Measurements from ENCODE around the gene CALY.

The CALY gene

GRCh38 chr10:133355266-133355665, 18.6 kb upstream of the CALY start:
- Histone ChIP-seq H3K9me3 (ENCODE audit: insufficient read depth, low read length) (no peaks in the 10 kb centered on the region), H3K79me2 (ENCODE audit: insufficient read depth, low read length) (no peaks in the 10 kb centered on the region), H3K27me3 (ENCODE audit: low read length) (no peaks in the 10 kb centered on the region), H2AFZ (ENCODE audit: low read depth, low read length, severe bottlenecking) (no peak overlapping the region), H3F3A (ENCODE audit: insufficient read depth) (no peaks in the 10 kb centered on the region), H3K27ac (ENCODE audit: low read depth, low read length) (no peak overlapping the region), H3K4me2 (ENCODE audit: low read depth, low read length, poor library complexity, severe bottlenecking) (no peak overlapping the region), H3K9ac (ENCODE audit: low read length) (no peak overlapping the region), H3K36me3 (ENCODE audit: low read length) (no peaks in the 10 kb centered on the region), H3K9me2 (replicated peaks; ENCODE audit: insufficient read depth, low read length) (no peaks in the 10 kb centered on the region), H4K20me1 (ENCODE audit: low read depth, low read length) (no peaks in the 10 kb centered on the region), H3K4me3 (ENCODE audit: insufficient read depth, low read length, poor library complexity, severe bottlenecking) (no peak overlapping the region)
- TF ChIP-seq EZH2phosphoT487 (conservative IDR thresholded peaks at IDR 0.05; ENCODE audit: low read length) = no peak
- TF ChIP-seq, protein P1, sequence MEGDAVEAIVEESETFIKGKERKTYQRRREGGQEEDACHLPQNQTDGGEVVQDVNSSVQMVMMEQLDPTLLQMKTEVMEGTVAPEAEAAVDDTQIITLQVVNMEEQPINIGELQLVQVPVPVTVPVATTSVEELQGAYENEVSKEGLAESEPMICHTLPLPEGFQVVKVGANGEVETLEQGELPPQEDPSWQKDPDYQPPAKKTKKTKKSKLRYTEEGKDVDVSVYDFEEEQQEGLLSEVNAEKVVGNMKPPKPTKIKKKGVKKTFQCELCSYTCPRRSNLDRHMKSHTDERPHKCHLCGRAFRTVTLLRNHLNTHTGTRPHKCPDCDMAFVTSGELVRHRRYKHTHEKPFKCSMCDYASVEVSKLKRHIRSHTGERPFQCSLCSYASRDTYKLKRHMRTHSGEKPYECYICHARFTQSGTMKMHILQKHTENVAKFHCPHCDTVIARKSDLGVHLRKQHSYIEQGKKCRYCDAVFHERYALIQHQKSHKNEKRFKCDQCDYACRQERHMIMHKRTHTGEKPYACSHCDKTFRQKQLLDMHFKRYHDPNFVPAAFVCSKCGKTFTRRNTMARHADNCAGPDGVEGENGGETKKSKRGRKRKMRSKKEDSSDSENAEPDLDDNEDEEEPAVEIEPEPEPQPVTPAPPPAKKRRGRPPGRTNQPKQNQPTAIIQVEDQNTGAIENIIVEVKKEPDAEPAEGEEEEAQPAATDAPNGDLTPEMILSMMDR (IDR thresholded peaks at IDR 0.05; ENCODE audit: insufficient read depth, low read length, poor library complexity, severe bottlenecking) = no peak

DNA sequence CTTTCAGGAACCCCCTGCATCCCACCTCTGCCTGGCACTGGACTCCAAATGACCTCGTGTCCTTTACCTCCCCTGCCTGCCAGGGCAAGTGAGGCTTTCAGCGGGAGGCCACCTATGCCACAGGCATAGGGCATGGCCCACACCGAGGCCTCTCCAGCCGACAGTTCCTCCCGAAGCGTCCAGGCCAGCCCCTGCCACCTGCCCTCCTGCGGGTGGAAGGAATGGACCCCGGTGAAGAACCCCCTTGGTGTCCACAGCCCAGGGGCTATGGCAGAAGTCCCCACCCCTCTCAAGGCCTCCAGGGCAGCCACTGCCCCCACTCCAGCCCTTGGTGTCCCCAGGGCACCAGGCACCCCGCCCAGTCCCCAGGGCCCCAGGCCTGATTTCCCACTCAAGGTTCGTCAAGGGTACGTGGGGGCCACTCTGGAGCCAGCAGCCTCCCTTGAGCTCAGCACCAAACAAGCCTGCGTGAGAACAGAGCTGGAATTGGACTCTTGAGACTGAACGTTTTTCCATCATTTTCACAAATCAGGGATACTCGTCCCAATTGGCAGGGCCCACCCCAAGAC, 18.1 kb upstream of the CALY start:
- no peaks in the 10 kb centered on the region for H3K36me3 ChIP-seq (ENCODE audit: low read length)
- no peaks in the 10 kb centered on the region for H3K9me3 ChIP-seq (ENCODE audit: insufficient read depth, low read length)
- H3K4me3 ChIP-seq (ENCODE audit: insufficient read depth, low read length, poor library complexity, severe bottlenecking) = no peak overlapping the region
- no peak overlapping the region for H3K9ac ChIP-seq (ENCODE audit: low read length)
- H3K9me2 ChIP-seq (replicated peaks; ENCODE audit: insufficient read depth, low read length) = no peaks in the 10 kb centered on the region
- TF ChIP-seq, protein P1 (IDR thresholded peaks at IDR 0.05; ENCODE audit: insufficient read depth, low read length, poor library complexity, severe bottlenecking) = no peak
- no peak for TF ChIP-seq EZH2phosphoT487 (conservative IDR thresholded peaks at IDR 0.05; ENCODE audit: low read length)
- H3K4me2 ChIP-seq (ENCODE audit: low read depth, low read length, poor library complexity, severe bottlenecking) = no peak overlapping the region
- no peak overlapping the region for H3K27ac ChIP-seq (ENCODE audit: low read depth, low read length)
- no peaks in the 10 kb centered on the region for H3K79me2 ChIP-seq (ENCODE audit: insufficient read depth, low read length)
- no peak overlapping the region for H2AFZ ChIP-seq (ENCODE audit: low read depth, low read length, severe bottlenecking)
- no peaks in the 10 kb centered on the region for H4K20me1 ChIP-seq (ENCODE audit: low read depth, low read length)
- no peaks in the 10 kb centered on the region for H3F3A ChIP-seq (ENCODE audit: insufficient read depth)
- H3K27me3 ChIP-seq (ENCODE audit: low read length) = no peaks in the 10 kb centered on the region

DNA sequence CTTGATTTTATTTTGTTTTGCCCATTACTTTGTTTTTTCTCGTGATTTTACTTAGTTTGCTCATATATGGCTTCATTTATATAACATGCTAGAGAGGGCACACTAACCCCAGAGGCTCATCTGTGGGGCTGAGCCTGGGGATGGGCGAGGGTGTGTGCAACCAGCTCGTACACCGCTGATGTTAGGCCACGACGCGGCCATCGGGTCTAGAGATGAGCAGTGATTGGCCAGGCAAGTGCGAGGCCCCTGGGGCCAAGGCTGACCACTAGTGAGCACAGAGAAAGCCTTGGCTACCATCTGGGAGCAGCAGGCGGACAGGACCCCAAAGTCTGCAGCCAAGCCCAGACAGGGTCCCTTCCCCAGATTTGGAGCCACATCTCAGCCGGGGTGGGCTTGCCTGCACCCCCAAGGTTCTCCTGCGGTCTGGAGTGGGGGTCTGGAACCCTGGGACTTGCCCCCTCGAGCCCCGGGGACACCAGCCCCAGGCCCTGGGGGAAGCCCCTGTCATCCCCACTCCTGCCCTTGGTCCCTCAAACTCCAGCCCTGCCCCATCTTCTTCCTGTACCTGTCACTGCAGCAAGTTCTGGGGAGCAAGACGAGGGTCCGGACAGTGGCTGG, 17.4 kb upstream of the CALY start:
- no peaks in the 10 kb centered on the region for H4K20me1 ChIP-seq (ENCODE audit: low read depth, low read length)
- TF ChIP-seq EZH2phosphoT487 (conservative IDR thresholded peaks at IDR 0.05; ENCODE audit: low read length) = no peak
- TF ChIP-seq, protein P1 (IDR thresholded peaks at IDR 0.05; ENCODE audit: insufficient read depth, low read length, poor library complexity, severe bottlenecking) = no peak
- H3K36me3 ChIP-seq (ENCODE audit: low read length) = no peaks in the 10 kb centered on the region
- no peak overlapping the region for H3K9ac ChIP-seq (ENCODE audit: low read length)
- H3K9me3 ChIP-seq (ENCODE audit: insufficient read depth, low read length) = no peaks in the 10 kb centered on the region
- H3K4me2 ChIP-seq (ENCODE audit: low read depth, low read length, poor library complexity, severe bottlenecking) = no peak overlapping the region
- H3K4me3 ChIP-seq (ENCODE audit: insufficient read depth, low read length, poor library complexity, severe bottlenecking) = no peak overlapping the region
- H3K9me2 ChIP-seq (replicated peaks; ENCODE audit: insufficient read depth, low read length) = no peaks in the 10 kb centered on the region
- H3K27me3 ChIP-seq (ENCODE audit: low read length) = no peaks in the 10 kb centered on the region
- no peak overlapping the region for H2AFZ ChIP-seq (ENCODE audit: low read depth, low read length, severe bottlenecking)
- no peaks in the 10 kb centered on the region for H3F3A ChIP-seq (ENCODE audit: insufficient read depth)
- H3K27ac ChIP-seq (ENCODE audit: low read depth, low read length) = no peak overlapping the region
- no peaks in the 10 kb centered on the region for H3K79me2 ChIP-seq (ENCODE audit: insufficient read depth, low read length)
